HUDEP-2 (cell line): Measurements from ENCODE around the gene HTRA2.

Experiments
- DNase-seq, 76 experiments: peaks; one replicate each; lab custom pipeline; 2025; ENCODE audit not compliant: unreplicated experiment in 76 of 76; lab: John Stamatoyannopoulos, UW

HTRA2 gene

GRCh38 chr2:74499940-74500577 is 29.7 kb upstream of the HTRA2 start:
- no peak for DNase-seq

- DNase-seq, result no peak
These were observed 29.2 kb upstream of the HTRA2 start for GRCh38 chr2:74500578-74500946.

DNA sequence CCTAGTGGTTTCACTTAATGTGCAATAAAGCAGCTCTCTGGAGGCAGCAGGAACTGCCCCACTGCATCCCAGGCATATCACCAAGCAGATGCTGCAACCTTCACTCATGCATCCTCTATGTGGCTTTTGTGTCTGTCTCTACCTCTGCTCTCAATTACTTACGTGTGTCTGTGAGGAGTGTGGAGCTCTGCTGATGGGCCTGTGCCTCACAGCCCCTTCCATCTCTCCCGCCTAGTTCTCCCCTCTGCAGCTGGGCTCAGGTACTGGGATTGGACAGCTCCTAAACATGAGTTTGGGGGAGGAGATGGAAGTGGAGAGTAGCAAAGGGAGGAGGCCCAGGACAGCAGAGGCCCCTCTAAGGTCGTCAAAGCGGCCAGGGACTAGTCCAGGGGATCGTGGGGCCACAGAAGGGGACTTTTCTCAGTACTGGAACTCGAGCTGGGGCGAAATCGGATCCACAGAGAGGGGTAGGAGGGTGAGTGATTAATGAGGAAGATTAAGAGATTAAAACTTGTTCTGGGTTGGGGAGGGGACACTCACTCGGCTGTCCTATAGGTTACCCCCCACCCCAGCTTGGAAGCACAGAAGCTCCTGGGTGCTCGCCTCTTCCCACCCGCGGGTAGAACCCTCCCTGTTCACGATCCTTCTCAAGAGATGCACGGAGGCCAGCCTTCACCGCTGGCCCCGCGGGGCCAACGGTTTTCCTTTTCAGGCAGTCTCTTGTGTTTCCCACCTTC is 28.2 kb upstream of the HTRA2 start:
- DNase-seq, result no peak

DNA sequence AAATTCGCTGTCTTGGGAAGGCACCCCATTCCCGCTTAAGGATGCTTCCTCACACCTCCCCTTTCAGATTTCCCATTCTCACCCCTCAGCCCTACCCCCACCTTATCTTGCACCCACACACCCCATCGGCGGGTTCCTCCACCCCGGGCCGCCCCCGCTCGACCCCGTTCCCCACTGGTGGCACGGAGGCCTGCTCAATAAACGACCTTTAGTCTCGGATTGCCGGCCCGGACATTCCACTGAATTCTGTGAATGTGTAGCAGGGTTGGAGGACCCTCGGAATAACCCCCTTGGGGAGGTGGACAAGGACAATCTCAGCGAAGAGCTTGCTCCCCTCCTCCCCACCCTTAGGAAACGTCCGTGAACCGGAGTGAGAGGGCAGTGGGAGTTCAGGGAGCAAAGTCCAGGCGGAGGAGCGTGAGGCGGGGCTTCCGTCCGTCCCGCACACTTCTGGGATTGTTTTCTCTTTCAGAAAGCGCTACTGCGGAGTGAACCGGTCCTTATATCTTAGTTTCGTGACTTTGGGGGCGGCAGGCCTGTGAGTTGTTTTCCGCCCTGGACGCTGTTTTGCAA is 27.5 kb upstream of the HTRA2 start:
- DNase-seq, result no peak

DNA sequence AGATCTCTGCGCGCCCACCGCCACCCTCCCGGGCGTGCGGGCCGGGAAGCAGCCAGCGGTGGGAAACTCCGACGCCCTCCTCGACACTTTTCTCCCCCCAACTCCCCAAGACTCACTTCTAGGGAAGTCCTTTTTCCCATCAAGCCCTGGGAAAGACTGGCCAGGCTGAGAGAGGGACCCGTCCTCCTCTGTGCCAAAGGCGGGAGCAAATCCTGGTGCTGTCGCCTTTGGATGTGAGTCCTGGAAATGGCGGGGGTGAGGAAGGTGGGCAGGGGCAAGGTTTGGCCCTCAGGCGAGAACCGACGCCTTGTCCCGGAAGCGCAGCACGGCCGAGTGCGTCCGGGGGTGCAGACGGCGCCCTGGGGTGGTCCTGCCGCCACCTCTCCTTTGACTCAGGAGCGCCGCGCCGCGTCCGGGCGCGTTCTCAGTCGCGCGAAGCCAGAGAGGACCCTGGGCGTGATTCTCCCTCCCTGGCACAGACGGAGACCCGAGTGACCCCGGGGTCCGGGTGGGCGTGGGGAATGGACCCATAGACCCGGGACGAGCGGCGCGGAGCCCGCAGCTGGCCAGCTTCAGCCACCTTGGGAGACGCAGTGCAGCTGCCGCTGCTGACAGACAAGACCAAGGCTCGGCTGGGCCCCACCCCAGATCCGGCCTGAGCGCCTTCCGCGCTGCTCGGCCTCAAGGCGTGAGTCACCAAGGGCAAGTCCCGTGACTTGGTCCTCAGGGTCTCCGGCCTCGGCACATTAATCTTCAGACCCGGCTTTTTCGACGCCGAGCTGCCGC is 26.8 kb upstream of the HTRA2 start:
- peak in 69 of 76 experiments; percentile 6 to 78 (median 60) for DNase-seq

DNA sequence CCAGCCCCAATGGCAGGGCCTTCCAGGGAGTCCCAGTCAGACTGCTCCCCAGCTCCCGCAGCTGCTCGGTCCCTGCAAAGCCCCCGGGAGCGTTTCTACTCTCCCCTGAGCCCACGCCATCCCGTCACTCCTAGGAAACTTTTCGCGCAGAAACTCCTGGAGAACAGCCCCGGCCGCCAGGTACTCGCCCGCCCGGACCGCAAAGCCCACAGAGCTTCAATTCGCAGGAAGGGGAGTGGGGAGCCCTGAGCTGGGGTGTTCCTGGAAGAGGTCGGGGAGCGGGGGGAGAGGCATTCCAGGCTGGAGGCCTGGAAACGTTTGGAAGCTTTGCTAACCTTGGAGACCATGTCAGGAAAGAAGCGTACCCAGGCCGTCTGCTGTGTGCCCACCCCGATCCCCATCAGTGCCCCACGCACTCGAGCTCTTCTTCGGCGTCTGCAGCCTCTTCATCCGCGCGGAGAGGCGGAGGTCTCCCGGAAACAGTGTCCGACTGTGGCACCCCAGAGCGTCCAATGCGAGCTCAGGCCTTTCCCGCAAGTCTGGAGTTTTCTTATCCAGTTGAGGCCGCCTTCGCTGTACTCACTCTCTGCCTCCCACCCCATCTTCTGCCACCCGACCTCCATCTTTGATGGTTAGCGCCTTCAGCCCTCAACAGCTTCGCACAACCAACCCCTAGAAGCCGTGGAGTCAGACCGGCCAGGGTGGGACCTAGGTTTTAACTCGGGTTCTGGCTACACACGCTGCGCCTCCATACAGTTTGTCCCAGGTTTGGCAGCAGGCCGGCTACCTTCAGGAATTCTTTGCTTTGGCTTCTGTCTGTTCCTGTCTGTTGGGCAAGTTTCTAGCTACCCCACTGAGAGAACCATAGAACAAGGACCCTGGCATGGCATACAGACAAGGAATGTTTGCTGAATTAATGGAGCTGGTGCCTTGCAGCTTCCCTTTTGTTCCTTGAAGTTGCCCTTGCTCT is 25.9 kb upstream of the HTRA2 start:
- no peak for DNase-seq

DNA sequence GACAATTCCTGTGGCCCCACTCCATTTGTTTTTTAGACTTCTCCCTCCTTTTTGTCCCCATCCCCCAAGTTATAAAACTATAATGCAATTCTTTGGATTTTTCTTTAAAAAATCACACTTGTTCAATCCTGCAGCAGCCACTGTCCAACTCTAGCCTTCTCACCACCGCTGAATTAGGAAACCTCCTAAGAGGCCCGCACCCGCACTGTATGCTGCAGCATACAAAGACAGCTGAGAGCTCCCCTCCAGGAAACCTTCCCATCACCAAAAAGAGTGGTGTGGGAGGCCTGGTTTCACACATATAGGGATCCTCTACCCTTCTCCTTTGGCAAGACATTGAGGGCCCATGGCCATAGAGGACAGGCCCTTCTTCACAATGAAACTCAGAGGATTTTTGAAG is 25.1 kb upstream of the HTRA2 start:
- no peak for DNase-seq

DNA sequence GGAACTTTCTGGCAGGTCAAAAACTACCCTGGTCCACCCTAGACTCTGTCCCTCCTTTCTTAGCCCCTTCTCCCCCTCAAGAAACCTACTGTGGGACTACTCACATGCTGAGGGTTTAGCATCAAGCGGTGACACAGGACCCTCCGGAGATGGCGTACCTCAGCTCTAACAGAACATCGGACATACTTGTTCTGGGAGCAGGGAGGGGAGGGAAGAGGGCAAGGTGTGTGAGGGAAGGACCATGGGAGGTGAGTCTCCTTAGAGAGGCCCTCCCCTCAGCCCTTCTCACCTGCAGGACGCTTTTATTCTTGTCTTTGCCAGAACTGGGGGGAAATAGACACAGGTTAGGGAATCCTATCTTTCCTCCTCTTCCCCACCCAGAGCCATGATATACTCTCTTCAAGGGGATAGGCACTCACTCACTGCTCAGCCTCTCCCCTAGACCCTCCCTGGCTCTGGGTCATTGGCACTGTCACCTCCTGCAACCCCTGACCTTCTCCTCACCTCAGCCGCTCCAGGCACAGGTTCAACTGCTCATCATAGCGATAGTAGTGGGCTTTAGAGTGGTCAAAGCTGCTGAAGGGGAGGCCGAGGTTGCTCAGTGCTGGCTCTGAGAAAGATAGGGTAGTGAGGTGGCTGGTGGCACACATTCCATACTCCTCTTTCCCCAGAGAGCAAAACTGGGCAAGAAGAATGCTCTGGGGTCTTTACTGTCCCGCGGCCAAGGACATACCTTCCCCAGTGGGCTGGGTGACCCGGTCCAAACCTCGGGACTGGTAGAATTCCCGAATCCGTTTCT is 24.1 kb upstream of the HTRA2 start:
- DNase-seq, result no peak

DNA sequence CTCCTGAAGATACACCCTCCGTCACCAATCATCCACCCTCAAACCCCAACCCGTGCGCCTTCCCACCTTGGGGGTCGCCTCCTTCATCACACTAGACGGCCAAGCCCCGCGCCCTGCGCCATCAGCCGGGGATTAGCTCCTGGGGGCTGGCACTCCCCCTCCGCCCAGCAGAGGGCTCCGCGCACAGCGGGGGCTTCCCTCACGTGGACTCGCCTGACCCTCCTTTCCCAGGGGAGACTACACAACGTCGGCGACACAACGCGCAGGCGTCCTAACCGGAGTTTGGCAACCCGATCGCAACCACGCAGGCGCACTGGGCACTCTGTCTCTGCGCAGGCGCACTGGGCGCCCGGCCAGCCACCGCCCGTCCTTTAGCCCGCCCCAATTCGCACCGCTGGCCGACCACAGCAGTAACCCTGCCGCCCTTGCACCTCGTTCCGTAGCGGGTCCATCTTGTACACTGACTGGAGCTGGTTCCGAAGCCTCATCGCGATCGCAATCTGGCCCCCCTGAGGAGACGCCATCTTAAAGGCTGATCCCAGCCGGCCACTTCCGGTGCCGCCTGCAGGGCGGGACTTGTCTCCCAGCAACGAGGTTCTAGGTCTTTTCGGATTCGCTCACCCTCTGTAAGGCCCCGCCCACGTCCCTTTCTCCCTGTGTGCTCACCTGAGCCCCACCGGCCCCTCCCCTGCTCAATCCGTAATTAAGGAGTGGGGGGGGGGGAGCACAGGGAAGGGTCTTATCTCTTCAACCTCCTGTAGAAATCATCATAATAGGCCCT is 22.4 kb upstream of the HTRA2 start, which contains the start of gene PCGF1:
TSS of gene PCGF1 (minus strand) at position 551 of the 781 bp plus-strand sequence. CDS start at position 524, 27 bp downstream.
- peak; percentile 54 to 99 (median 93) for DNase-seq

- peak in 2 of 76 experiments; percentile 18 for DNase-seq
These were observed 21.7 kb upstream of the HTRA2 start for GRCh38 chr2:74507926-74508520.

DNA sequence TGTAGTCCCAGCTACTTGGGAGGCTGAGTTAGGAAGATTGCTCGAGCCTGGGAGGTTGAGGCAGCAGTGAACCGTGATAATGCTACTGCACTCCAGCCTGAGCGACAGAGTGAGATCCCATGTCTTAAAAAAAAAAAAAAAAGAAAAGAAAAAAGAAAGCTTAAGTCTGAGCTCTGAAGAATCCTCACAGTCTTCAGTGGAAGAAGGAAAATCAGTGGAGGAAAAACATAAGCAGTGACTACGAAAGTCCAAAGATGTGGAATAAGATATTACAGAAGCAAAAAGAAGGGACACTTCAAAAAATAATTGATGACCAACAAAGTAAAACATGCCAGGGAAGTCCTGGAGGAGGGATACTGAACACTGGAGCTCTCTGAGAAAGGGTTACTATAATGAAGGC is 19.5 kb upstream of the HTRA2 start:
- no peak for DNase-seq

DNA sequence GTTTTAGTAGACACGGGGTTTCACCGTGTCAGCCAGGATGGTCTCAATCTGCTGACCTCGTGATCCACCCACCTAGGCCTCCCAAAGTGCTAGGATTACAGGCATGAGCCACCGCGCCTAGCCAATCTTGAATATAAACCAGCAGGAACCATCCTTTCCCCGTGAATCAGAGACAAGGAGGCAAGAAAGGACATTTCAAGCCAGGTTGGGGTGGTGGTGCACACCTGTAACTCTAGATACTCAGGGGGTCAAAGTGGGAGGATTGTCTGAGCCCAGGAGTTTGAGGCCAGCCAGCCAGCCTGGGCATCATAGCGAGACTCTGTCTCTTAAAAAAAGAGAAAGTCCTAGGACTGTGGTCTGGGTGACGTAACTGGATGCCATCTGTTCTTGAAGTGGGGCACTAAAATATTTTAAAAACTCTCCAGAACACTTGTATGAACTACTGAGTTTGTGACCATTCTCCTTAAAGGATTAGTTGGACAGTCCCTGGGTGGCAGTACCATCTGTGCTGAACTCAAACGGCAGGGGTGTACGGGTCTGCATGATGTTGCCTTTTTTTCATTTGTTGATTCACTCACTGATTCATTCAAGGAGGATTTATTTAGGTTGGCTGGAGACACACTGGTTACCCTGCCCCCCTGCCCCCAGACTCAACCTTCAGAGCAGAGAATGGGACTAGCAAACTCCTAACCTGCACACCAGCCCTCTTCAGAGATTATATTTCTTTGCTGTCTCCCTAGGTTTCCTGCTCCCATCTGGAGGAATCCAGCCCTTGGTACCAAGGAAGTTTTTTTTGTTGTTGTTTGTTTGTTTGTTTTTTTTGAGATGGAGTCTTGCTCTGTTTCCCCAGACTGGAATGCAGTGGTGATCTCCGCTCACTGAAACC is 18.4 kb upstream of the HTRA2 start:
- DNase-seq, result no peak

DNA sequence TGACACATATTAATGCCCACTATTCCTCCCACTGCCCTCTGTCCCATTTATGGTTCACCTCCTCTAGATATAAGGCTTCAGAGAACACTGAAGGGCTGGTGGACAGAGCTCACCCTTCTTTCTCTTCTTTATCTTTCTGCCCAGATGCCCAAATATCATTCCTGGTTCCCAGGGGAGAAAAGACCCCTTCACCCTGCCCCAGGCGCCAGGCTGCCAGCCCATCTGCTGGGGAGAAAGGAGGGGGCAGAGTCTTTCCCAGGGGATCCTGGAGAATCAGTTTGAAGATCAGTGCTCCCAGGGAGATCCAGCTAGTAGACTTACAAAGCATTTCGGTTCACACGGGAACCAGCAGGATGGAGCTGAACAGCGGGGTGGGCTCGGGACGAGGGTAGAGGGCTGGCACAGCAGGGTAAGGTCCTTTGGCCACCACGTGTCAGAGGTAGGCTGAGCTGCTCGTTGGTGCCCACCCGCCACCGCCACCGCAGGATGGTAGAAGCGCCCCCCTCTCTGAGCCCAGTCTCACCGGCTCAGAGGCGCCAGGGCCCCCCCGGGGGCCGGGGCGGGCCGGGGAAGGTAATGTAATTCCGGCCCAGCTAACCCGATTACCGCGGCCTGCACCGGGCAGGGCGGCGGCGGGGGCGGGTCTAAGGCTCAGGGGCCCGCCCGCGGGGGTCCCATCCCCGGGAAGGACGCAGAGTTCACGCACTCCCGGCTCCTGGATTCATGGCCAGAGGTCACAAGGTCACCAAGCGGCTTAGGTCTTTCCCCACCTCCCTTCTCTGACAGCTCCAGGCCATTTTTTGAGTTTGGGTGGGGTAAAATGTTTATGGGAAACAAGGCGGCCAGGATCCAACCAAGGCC is 16.8 kb upstream of the HTRA2 start:
- no peak for DNase-seq

DNA sequence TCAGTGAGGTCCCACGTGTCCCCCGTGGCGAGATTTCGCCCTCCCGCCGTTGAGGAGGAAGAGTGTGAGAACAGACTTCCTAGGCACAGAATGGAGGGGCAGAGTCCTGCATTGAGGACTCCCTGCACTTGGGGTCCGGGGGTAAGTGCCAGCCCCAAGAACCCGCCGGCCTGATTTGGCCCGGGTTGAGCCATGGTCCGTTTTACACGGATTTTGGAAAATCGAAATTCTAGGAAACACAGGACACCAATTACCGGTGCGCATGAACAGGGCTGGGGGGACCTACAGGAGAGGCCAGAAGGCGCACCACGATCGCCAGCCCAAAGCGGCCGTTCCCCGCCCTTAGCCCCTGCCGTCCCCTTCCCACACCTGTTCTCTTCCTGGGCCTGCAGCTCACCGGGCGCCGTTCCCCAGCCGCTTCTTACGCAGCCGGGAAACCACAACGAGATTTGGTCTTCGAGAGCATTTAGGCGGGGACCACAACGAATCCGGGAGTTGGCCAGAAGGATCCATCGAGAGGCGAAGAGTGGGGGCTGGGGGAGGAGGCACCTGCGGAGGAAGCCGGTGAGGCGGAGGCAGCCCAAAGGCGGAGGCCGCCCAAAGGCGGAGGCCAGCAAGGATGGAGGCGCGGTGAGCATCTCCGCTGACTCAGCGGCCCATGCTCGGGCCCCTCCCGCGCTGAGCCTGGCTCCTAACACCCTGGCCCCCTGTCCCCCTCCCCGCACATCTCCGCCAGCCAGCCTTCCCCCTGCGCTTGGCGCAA is 15.9 kb upstream of the HTRA2 start:
- DNase-seq, result peak in 3 of 76 experiments; percentile 14 to 18 (median 16)
